ENCODE results near the gene TMEM221.
"Not testable (repeated sequence)": the region's sequence is repeated elsewhere in the genome, so short reads cannot be mapped to it uniquely, and the experiment has no call there.

The TMEM221 gene

GRCh38 chr19:17448131-17448967 is at the start of gene TMEM221:
Gene TMEM221, minus strand, starts transcription at chr19:17448668. Its CDS starts 206 bp downstream, at chr19:17448462.
- peak; percentile 72 for DNase-seq

GRCh38 chr19:17497149-17497798 is 48.8 kb upstream of the TMEM221 start:
- DNase-seq, result no peak

- peak; percentile 68 for DNase-seq
Observed at GRCh38 chr19:17496337-17496997, 48.0 kb upstream of the TMEM221 start.

- DNase-seq, result no peak
Observed at GRCh38 chr19:17495639-17496296, 47.3 kb upstream of the TMEM221 start.

GRCh38 chr19:17491287-17491686 is 42.8 kb upstream of the TMEM221 start:
- no peak for DNase-seq

- no peak for DNase-seq
Observed at GRCh38 chr19:17490411-17490810, 41.9 kb upstream of the TMEM221 start.

GRCh38 chr19:17489392-17490030 is 41.0 kb upstream of the TMEM221 start:
- DNase-seq, result no peak

- peak; percentile 5 for DNase-seq
Observed at GRCh38 chr19:17488593-17489391, 40.3 kb upstream of the TMEM221 start.

GRCh38 chr19:17487284-17488121 is 39.0 kb upstream of the TMEM221 start:
- no peak for DNase-seq

GRCh38 chr19:17486545-17487240 is 38.2 kb upstream of the TMEM221 start:
- no peak for DNase-seq

GRCh38 chr19:17484520-17485185 is 36.2 kb upstream of the TMEM221 start:
- DNase-seq, result no peak

- DNase-seq, result no peak
Observed at GRCh38 chr19:17483605-17484002, 35.1 kb upstream of the TMEM221 start.

- DNase-seq, result no peak
Observed at GRCh38 chr19:17482877-17483604, 34.6 kb upstream of the TMEM221 start.

GRCh38 chr19:17481986-17482385 is 33.5 kb upstream of the TMEM221 start:
- no peak for DNase-seq

- no peak for DNase-seq
Observed at GRCh38 chr19:17479325-17479791, 30.9 kb upstream of the TMEM221 start.

- DNase-seq, result no peak
Observed at GRCh38 chr19:17475541-17476115, 27.2 kb upstream of the TMEM221 start.

- not testable (repeated sequence) for DNase-seq
Observed at GRCh38 chr19:17475011-17475540, 26.6 kb upstream of the TMEM221 start.

- DNase-seq, result peak; percentile 62
Observed at GRCh38 chr19:17473041-17473440, 24.6 kb upstream of the TMEM221 start.

Data from GDM1 (cell line).